ENCODE results near the gene TSHR. TPM values are rescaled to one million over a fixed set of nuclear protein-coding genes. Genes with fewer than 3 reads are reported as not detected.
A peak's percentile ranks its signal among the peaks of the same experiment; 100 is the strongest.

TSHR gene
- total RNA-seq, 1 donor from 2014 or later = not detected

DNA sequence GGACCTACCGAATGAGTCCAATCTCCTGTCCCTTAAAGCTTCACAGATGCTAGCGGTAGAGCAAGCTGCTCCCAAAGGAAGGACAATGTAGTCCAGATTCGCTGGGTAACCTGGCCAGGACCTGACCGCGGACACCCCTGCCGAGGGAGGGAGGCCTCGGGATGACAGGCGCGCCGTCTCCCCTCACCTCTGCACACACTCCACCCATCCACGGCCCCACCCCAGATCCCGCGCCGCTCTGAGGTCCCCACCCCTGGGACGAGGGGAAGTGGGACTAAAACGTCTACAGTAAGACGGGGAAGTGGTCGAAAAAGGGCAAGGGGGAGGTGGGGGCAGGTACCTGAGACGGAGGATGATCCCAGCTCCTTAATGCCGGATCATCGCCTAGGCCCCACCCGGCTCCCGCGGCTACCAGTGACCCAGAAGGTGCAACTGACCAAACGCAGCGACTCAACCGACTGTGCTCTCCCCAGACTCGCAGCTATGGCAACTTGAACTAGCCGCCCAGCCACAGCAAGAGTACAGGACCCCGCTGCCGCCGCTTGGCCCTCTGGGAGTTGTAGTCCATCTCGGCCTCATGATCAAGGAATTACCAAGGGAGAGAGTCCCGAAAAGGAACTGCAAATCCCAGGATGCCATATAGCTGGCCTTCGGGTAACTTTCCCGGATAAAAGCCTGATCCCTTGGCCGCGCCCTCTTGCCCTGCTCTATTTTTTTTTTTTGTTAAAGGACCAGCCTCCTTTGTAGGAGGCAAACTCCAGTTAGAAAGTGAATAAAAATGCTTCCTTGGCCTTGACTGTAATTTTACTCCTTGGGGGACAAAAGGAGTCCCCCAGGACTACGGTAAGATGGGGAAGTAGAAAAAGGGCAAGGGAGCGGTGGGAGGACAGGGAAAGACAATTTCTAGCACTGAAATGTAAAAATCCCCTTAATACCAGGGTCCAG lies 13.9 kb upstream of the TSHR start, which contains the start of gene CEP128:
Gene CEP128, minus strand, starts transcription at position 498 of the 945 bp plus-strand sequence.
- H3K27me3 Mint-ChIP-seq (ENCODE audit: insufficient read depth, low read depth) = no peaks in the 10 kb centered on the region
- Histone ChIP-seq H3K9me3 (ENCODE audit: low read depth) (no peaks in the 10 kb centered on the region), H3K4me3 (peak within 1 kb of the TSS; percentile 92), H3K79me2 (ENCODE audit: low read depth) (peaks cover 10% of the 10 kb centered on the region), H3K27ac (no peak within 1 kb of the TSS), H3F3A (ENCODE audit: low read depth) (no peaks in the 10 kb centered on the region), H3K4me1 (peaks cover 4% of the 10 kb centered on the region), H3K9ac (peak within 1 kb of the TSS; percentile 54), H3K4me2 (peak within 1 kb of the TSS; percentile 94), H4K20me1 (ENCODE audit: low read depth) (no peaks in the 10 kb centered on the region), H2AFZ (replicated peaks) (peak within 1 kb of the TSS; percentile 95), H3K27me3 (no peaks in the 10 kb centered on the region), H3K36me3 (no peaks in the 10 kb centered on the region)
- peak; percentile 96 for DNase-seq (ENCODE audit: low spot score)
- H3K4me1 Mint-ChIP-seq = peaks cover 16% of the 10 kb centered on the region
- no peak for TF ChIP-seq EZH2 (IDR thresholded peaks at IDR 0.05)
- no peak for TF ChIP-seq EZH2phosphoT487 (IDR thresholded peaks at IDR 0.05)
- TF ChIP-seq, protein P1, sequence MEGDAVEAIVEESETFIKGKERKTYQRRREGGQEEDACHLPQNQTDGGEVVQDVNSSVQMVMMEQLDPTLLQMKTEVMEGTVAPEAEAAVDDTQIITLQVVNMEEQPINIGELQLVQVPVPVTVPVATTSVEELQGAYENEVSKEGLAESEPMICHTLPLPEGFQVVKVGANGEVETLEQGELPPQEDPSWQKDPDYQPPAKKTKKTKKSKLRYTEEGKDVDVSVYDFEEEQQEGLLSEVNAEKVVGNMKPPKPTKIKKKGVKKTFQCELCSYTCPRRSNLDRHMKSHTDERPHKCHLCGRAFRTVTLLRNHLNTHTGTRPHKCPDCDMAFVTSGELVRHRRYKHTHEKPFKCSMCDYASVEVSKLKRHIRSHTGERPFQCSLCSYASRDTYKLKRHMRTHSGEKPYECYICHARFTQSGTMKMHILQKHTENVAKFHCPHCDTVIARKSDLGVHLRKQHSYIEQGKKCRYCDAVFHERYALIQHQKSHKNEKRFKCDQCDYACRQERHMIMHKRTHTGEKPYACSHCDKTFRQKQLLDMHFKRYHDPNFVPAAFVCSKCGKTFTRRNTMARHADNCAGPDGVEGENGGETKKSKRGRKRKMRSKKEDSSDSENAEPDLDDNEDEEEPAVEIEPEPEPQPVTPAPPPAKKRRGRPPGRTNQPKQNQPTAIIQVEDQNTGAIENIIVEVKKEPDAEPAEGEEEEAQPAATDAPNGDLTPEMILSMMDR (IDR thresholded peaks at IDR 0.05) = no peak
- H3K36me3 Mint-ChIP-seq = no peaks in the 10 kb centered on the region
- H3K4me3 Mint-ChIP-seq = peak within 1 kb of the TSS; percentile 96
- H3K27ac Mint-ChIP-seq = peak within 1 kb of the TSS; percentile 99
- H3K9me3 Mint-ChIP-seq = no peaks in the 10 kb centered on the region

- no peak for DNase-seq (ENCODE audit: low spot score)
- Histone ChIP-seq H3K79me2 (ENCODE audit: low read depth) (peaks cover 10% of the 10 kb centered on the region), H3K4me2 (peak overlapping the region; percentile 73), H3K9ac (no peak overlapping the region), H3K36me3 (no peaks in the 10 kb centered on the region), H3K4me1 (peaks cover 4% of the 10 kb centered on the region), H3K27ac (no peak overlapping the region), H3F3A (ENCODE audit: low read depth) (no peaks in the 10 kb centered on the region), H3K9me3 (ENCODE audit: low read depth) (no peaks in the 10 kb centered on the region), H3K27me3 (no peaks in the 10 kb centered on the region), H4K20me1 (ENCODE audit: low read depth) (no peaks in the 10 kb centered on the region), H2AFZ (replicated peaks) (peak overlapping the region; percentile 87), H3K4me3 (peak overlapping the region; percentile 92)
- TF ChIP-seq EZH2phosphoT487 (IDR thresholded peaks at IDR 0.05) = no peak
- TF ChIP-seq, protein P1 (IDR thresholded peaks at IDR 0.05) = no peak
- TF ChIP-seq EZH2 (IDR thresholded peaks at IDR 0.05) = no peak
- Mint-ChIP-seq H3K27me3 (ENCODE audit: insufficient read depth, low read depth) (no peaks in the 10 kb centered on the region), H3K9me3 (no peaks in the 10 kb centered on the region), H3K4me1 (peaks cover 16% of the 10 kb centered on the region), H3K27ac (peak overlapping the region; percentile 99), H3K36me3 (no peaks in the 10 kb centered on the region), H3K4me3 (peak overlapping the region; percentile 96)
Observed at GRCh38 chr14:80942191-80942600, 13.2 kb upstream of the TSHR start.

- no peak for DNase-seq (ENCODE audit: low spot score)
- TF ChIP-seq, protein P1 (IDR thresholded peaks at IDR 0.05) = no peak
- TF ChIP-seq EZH2phosphoT487 (IDR thresholded peaks at IDR 0.05) (no peak), EZH2 (IDR thresholded peaks at IDR 0.05) (no peak)
- H4K20me1 ChIP-seq (ENCODE audit: low read depth) = no peaks in the 10 kb centered on the region
- H3K36me3 ChIP-seq = no peaks in the 10 kb centered on the region
- peaks cover 10% of the 10 kb centered on the region for H3K79me2 ChIP-seq (ENCODE audit: low read depth)
- H3K27me3 ChIP-seq = no peaks in the 10 kb centered on the region
- peaks cover 14% of the 10 kb centered on the region for H3K4me1 Mint-ChIP-seq
- no peak overlapping the region for H3K4me3 ChIP-seq
- H3K27me3 Mint-ChIP-seq (ENCODE audit: insufficient read depth, low read depth) = no peaks in the 10 kb centered on the region
- H3K9me3 Mint-ChIP-seq = no peaks in the 10 kb centered on the region
- H3K36me3 Mint-ChIP-seq = no peaks in the 10 kb centered on the region
- no peak overlapping the region for H3K4me3 Mint-ChIP-seq
- H2AFZ ChIP-seq (replicated peaks) = no peak overlapping the region
- H3K27ac Mint-ChIP-seq = no peak overlapping the region
- no peaks in the 10 kb centered on the region for H3F3A ChIP-seq (ENCODE audit: low read depth)
- H3K9me3 ChIP-seq (ENCODE audit: low read depth) = no peaks in the 10 kb centered on the region
- H3K9ac ChIP-seq = no peak overlapping the region
- no peak overlapping the region for H3K4me2 ChIP-seq
- H3K4me1 ChIP-seq = peaks cover 4% of the 10 kb centered on the region
- no peak overlapping the region for H3K27ac ChIP-seq
Observed at GRCh38 chr14:80944861-80945617, 10.4 kb upstream of the TSHR start.
